HepG2 (cell line): ENCODE results near the gene SEPTIN10. TPM values are rescaled to one million over a fixed set of nuclear protein-coding genes. Genes with fewer than 3 reads are reported as not detected.
A peak's percentile ranks its signal among the peaks of the same experiment; 100 is the strongest.

Source experiments
- ARHGAP35 ChIP-seq: sonication (generic); formaldehyde crosslinking; IDR thresholded peaks from 2 replicates; pipeline ENCODE4 v1.9.0; 2022; ENCODE audit warnings: mild to moderate bottlenecking, inconsistent platforms, moderate library complexity, missing genetic modification reagents, borderline replicate concordance
- DPF2 ChIP-seq: sonication (generic); formaldehyde crosslinking; IDR thresholded peaks from 2 replicates; pipeline ENCODE4 v1.4.0; 2020; ENCODE audit warnings: mild to moderate bottlenecking, low read depth, missing genetic modification reagents, borderline replicate concordance
- E2F5 ChIP-seq: sonication (generic); formaldehyde crosslinking; conservative IDR thresholded peaks from 2 replicates; pipeline ENCODE4 v1.4.0; 2020; ENCODE audit warnings: missing genetic modification reagents
- ETV5 ChIP-seq: IDR thresholded peaks from 2 replicates; pipeline ENCODE4 v1.6.1; 2018; ENCODE audit warnings: missing biosample characterization, missing genetic modification reagents, inconsistent platforms, borderline replicate concordance
- HNRNPH1 ChIP-seq: fragments of 200-400 bp; formaldehyde crosslinking; optimal IDR thresholded peaks from 2 replicates; pipeline ENCODE3; 2017; ENCODE audit warnings: mild to moderate bottlenecking, low read depth, low read length
- MIXL1 ChIP-seq: IDR thresholded peaks from 2 replicates; pipeline ENCODE4 v1.6.1; 2016
- NFYB ChIP-seq: sonication (generic); formaldehyde crosslinking; IDR thresholded peaks from 2 replicates; pipeline ENCODE4 v1.4.0; 2020; ENCODE audit warnings: missing genetic modification reagents
- NKX3-1 ChIP-seq: sonication (generic); formaldehyde crosslinking; IDR thresholded peaks from 2 replicates; pipeline ENCODE4 v1.5.0; 2020; ENCODE audit warnings: missing genetic modification reagents
- SIX4 ChIP-seq: sonication (generic); formaldehyde crosslinking; IDR thresholded peaks from 2 replicates; pipeline ENCODE4 v1.4.0; 2020; ENCODE audit warnings: missing genetic modification reagents
- YEATS4 ChIP-seq: sonication (generic); formaldehyde crosslinking; IDR thresholded peaks from 2 replicates; pipeline ENCODE4 v1.4.0; 2020; ENCODE audit warnings: missing genetic modification reagents, borderline replicate concordance
- ZMYM2 ChIP-seq: sonication (generic); formaldehyde crosslinking; IDR thresholded peaks from 2 replicates; pipeline ENCODE4 v1.8.0; 2022; ENCODE audit warnings: mild to moderate bottlenecking, missing genetic modification reagents
- ZNF296 ChIP-seq: sonication (generic); formaldehyde crosslinking; conservative IDR thresholded peaks from 2 replicates; pipeline ENCODE4 v1.5.0; 2020; ENCODE audit warnings: mild to moderate bottlenecking, missing genetic modification reagents
- ZNF580 ChIP-seq: IDR thresholded peaks from 2 replicates; pipeline ENCODE4 v1.6.1; 2016; ENCODE audit warnings: low read depth, borderline replicate concordance
- ZNF629 ChIP-seq: sonication (generic); formaldehyde crosslinking; conservative IDR thresholded peaks from 2 replicates; pipeline ENCODE4 v1.5.0; 2020; ENCODE audit warnings: missing genetic modification reagents
- ZNF710 ChIP-seq: sonication (generic); formaldehyde crosslinking; IDR thresholded peaks from 2 replicates; pipeline ENCODE4 v1.5.0; 2020; ENCODE audit warnings: mild to moderate bottlenecking, missing genetic modification reagents, borderline replicate concordance
- polyA plus RNA-seq, 8 experiments: library from polyadenylated mRNA; depleted of rRNA in 3 of 8; stranded (reverse) in 7 of 8; unstranded in 1 of 8; fragments of >200 nt; fragmentation: Illumina TruSeq in 4 of 8; extraction: Trizol in 4 of 8; gene quantifications; 2 replicates each; pipeline versions ENCODE4 v1.2.1 to v1.2.3, GENCODE V29; 2011 to 2016; ENCODE audit warnings: low read depth in 4 of 8, missing spikeins in 1 of 8, mixed read lengths in 1 of 8; ENCODE audit not compliant: insufficient read depth in 1 of 8
- total RNA-seq, 5 experiments: library from RNA; depleted of rRNA; stranded (reverse); fragments of >200 nt; fragmentation: Illumina TruSeq; extraction: Trizol; gene quantifications; 2 replicates each; pipeline ENCODE4 v1.2.3, GENCODE V29; 2016; ENCODE audit warnings: low read depth in 1 of 5
- TF ChIP-seq, protein P1 (sequence below): sonication (generic); formaldehyde crosslinking; IDR thresholded peaks from 2 replicates; pipeline ENCODE4 v1.4.0; 2020; ENCODE audit warnings: missing genetic modification reagents, mild to moderate bottlenecking, borderline replicate concordance
- TF ChIP-seq, protein P2 (sequence below): sonication (generic); formaldehyde crosslinking; IDR thresholded peaks from 2 replicates; pipeline ENCODE4 v1.4.0; 2020; ENCODE audit warnings: mild to moderate bottlenecking, missing genetic modification reagents, borderline replicate concordance

Gene SEPTIN10
- total and polyA plus RNA-seq, 2 of the 13 experiments (the other 11 are each of a cell fraction or from before 2014, with no cell fraction given) = 45.8 to 67.5 TPM

GRCh38 chr2:109517118-109517889, 96.5 kb downstream of the SEPTIN10 start (continued):
- TF ChIP-seq, protein P1, sequence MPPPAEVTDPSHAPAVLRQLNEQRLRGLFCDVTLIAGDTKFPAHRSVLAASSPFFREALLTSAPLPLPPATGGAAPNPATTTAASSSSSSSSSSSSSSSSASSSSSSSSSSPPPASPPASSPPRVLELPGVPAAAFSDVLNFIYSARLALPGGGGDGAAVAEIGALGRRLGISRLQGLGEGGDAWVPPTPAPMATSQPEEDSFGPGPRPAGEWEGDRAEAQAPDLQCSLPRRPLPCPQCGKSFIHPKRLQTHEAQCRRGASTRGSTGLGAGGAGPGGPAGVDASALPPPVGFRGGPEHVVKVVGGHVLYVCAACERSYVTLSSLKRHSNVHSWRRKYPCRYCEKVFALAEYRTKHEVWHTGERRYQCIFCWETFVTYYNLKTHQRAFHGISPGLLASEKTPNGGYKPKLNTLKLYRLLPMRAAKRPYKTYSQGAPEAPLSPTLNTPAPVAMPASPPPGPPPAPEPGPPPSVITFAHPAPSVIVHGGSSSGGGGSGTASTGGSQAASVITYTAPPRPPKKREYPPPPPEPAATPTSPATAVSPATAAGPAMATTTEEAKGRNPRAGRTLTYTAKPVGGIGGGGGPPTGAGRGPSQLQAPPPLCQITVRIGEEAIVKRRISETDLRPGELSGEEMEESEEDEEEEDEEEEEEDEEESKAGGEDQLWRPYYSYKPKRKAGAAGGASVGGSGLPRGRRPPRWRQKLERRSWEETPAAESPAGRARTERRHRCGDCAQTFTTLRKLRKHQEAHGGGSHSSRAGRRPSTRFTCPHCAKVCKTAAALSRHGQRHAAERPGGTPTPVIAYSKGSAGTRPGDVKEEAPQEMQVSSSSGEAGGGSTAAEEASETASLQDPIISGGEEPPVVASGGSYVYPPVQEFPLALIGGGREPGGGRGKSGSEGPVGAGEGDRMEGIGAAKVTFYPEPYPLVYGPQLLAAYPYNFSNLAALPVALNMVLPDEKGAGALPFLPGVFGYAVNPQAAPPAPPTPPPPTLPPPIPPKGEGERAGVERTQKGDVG = peak; percentile 51; the same call in 1 of the 2 replicates
- TF ChIP-seq HNRNPH1 (no peak), NKX3-1 (CRISPR knock-in tag) (peak; percentile 93), ZMYM2 (CRISPR knock-in tag) (peak; percentile 74), DPF2 (CRISPR knock-in tag) (0 out of 2 replicates have a peak, but pooled peaks have one; percentile 18), ZNF629 (peak; percentile 57; the same call in 1 of the 2 replicates), ETV5 (CRISPR knock-in tag) (peak; percentile 75; the same call in 1 of the 2 replicates), SIX4 (no peak), ZNF710 (CRISPR knock-in tag) (no peak), ARHGAP35 (CRISPR knock-in tag) (peak; percentile 49; the same call in 1 of the 2 replicates), E2F5 (no peak), MIXL1 (CRISPR knock-in tag) (peak; percentile 70; the same call in 1 of the 2 replicates), ZNF296 (CRISPR knock-in tag) (0 out of 2 replicates have a peak, but pooled peaks have one; percentile 37), ZNF580 (CRISPR knock-in tag) (no peak), YEATS4 (CRISPR knock-in tag) (peak; percentile 84), NFYB (CRISPR knock-in tag) (no peak)
- TF ChIP-seq, protein P2, sequence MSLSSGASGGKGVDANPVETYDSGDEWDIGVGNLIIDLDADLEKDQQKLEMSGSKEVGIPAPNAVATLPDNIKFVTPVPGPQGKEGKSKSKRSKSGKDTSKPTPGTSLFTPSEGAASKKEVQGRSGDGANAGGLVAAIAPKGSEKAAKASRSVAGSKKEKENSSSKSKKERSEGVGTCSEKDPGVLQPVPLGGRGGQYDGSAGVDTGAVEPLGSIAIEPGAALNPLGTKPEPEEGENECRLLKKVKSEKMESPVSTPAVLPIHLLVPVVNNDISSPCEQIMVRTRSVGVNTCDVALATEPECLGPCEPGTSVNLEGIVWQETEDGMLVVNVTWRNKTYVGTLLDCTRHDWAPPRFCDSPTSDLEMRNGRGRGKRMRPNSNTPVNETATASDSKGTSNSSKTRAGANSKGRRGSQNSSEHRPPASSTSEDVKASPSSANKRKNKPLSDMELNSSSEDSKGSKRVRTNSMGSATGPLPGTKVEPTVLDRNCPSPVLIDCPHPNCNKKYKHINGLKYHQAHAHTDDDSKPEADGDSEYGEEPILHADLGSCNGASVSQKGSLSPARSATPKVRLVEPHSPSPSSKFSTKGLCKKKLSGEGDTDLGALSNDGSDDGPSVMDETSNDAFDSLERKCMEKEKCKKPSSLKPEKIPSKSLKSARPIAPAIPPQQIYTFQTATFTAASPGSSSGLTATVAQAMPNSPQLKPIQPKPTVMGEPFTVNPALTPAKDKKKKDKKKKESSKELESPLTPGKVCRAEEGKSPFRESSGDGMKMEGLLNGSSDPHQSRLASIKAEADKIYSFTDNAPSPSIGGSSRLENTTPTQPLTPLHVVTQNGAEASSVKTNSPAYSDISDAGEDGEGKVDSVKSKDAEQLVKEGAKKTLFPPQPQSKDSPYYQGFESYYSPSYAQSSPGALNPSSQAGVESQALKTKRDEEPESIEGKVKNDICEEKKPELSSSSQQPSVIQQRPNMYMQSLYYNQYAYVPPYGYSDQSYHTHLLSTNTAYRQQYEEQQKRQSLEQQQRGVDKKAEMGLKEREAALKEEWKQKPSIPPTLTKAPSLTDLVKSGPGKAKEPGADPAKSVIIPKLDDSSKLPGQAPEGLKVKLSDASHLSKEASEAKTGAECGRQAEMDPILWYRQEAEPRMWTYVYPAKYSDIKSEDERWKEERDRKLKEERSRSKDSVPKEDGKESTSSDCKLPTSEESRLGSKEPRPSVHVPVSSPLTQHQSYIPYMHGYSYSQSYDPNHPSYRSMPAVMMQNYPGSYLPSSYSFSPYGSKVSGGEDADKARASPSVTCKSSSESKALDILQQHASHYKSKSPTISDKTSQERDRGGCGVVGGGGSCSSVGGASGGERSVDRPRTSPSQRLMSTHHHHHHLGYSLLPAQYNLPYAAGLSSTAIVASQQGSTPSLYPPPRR (CRISPR knock-in tag) = no peak; the same call in 1 of the 2 replicates
